ENCODE results near the gene CNTNAP2. TPM values are rescaled to one million over a fixed set of nuclear protein-coding genes. Genes with fewer than 3 reads are reported as not detected.

CNTNAP2 gene
- total and polyA plus RNA-seq, 4 donors, result not detected

DNA sequence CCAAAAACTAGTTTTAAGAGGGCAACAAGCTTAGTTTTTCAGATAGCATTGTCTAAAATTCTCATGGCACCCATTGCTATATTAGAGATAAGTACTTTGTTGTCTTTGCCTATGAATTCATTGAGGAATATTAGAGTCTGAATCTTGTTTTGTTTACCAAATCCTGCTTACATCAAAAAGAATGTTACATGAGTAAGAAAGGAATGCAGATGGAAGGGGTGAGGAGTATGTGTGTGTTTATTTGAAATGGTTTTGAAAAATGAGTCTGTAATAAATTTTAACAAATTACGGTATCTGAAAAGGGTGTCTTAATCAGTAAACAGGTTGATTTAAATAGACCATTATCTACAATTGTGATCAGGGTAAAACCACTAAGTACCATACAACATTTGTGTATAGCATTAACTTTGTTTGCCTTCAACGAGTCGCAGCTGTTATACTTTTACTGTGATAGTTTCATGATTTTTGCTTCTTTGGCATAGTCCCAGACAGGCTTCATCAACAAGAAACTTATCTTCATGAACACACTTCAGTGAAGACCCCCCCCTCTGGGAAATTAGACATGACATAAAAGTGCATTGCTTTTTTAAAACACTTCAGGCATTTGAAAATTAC lies 1290.0 kb downstream of the CNTNAP2 start:
- H3K27me3 ChIP-seq (ENCODE audit: control insufficient read depth in 1 of 2, insufficient read depth in 2 of 2, low read length in 1 of 2), result no peaks in the 10 kb centered on the region
- ATAC-seq (ENCODE audit: low FRiP score), result no peak

DNA sequence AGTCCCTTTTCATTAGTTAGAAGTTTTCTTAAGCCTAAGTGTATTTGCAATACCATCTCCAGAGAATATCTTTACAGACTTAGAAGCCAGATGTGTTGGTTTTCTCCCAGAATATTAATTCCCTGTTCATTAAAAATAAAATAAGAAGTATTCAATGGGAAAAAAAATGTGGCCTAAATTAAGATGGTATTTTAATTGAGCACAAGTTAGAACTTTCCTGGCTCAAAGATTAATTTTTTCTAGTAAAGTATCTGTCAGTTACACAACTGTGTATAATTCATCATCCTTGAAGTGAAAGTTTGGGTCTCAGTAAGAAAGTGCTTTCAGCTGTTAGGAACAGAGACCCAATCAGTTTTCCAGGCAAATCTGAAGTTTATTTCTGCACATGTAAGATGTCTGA lies 1294.5 kb downstream of the CNTNAP2 start:
- Histone ChIP-seq H3K27me3 (ENCODE audit: control insufficient read depth in 1 of 2, insufficient read depth in 2 of 2, low read length in 1 of 2) (no peaks in the 10 kb centered on the region), H3K4me1 (ENCODE audit: control insufficient read depth in 1 of 2, insufficient read depth in 2 of 2, low read length in 2 of 2) (no peaks in the 10 kb centered on the region), H3K36me3 (ENCODE audit: control insufficient read depth in 1 of 2, insufficient read depth in 2 of 2, low read length in 1 of 2) (no peaks in the 10 kb centered on the region), H3K9me3 (ENCODE audit: control insufficient read depth, low read length) (no peaks in the 10 kb centered on the region), H3K27ac (ENCODE audit: low read depth in 1 of 2, low read length in 2 of 2) (no peak overlapping the region), H3K4me3 (ENCODE audit: low read length in 2 of 2) (no peak overlapping the region)
- intact Hi-C loops (cut with DNase I), result no loop called here
- no peak for DNase-seq
- no peak for ATAC-seq (ENCODE audit: low FRiP score)

More for the DNA sequence above, 1290.0 kb downstream of the CNTNAP2 start:
- no peak overlapping the region for H3K27ac ChIP-seq (ENCODE audit: low read depth in 1 of 2, low read length in 2 of 2)
- H3K36me3 ChIP-seq (ENCODE audit: control insufficient read depth in 1 of 2, insufficient read depth in 2 of 2, low read length in 1 of 2), result no peaks in the 10 kb centered on the region
- DNase-seq, result no peak
- intact Hi-C loops (cut with DNase I), result no loop called here
- no peak overlapping the region for H3K4me3 ChIP-seq (ENCODE audit: low read length in 2 of 2)
- WGBS, 2 donors, result 54 to 66% methylated on average over 3 of the region's 3 CpGs
- no peaks in the 10 kb centered on the region for H3K9me3 ChIP-seq (ENCODE audit: control insufficient read depth, low read length)
- H3K4me1 ChIP-seq (ENCODE audit: control insufficient read depth in 1 of 2, insufficient read depth in 2 of 2, low read length in 2 of 2), result no peaks in the 10 kb centered on the region

DNA sequence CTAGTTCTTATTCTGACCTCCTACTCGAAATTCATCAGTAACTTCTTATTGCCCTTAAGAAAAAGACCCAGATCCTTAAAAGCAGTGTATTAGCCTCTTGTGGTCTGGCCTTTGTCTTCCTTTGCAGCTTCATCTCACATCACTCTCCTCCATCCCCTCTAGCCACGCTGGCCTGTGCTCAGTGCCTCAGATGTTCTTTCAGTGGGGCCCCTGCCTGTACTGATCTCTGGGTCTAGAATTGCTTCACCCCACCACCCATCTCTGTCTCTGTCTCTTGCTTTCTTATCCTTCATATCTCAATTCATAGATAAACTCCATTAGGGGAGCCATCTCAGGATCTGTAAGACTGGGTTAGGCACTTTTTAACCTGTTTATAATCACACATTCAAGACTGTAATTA lies 1295.5 kb downstream of the CNTNAP2 start:
- intact Hi-C loops (cut with DNase I), result no loop called here
- DNase-seq (no peak), ATAC-seq (ENCODE audit: low FRiP score) (no peak)
- no peaks in the 10 kb centered on the region for H3K4me1 ChIP-seq (ENCODE audit: control insufficient read depth in 1 of 2, insufficient read depth in 2 of 2, low read length in 2 of 2)
- H3K4me3 ChIP-seq (ENCODE audit: low read length in 2 of 2), result no peak overlapping the region
- H3K36me3 ChIP-seq (ENCODE audit: control insufficient read depth in 1 of 2, insufficient read depth in 2 of 2, low read length in 1 of 2), result no peaks in the 10 kb centered on the region
- no peaks in the 10 kb centered on the region for H3K27me3 ChIP-seq (ENCODE audit: control insufficient read depth in 1 of 2, insufficient read depth in 2 of 2, low read length in 1 of 2)
- no peaks in the 10 kb centered on the region for H3K9me3 ChIP-seq (ENCODE audit: control insufficient read depth, low read length)
- H3K27ac ChIP-seq (ENCODE audit: low read depth in 1 of 2, low read length in 2 of 2), result no peak overlapping the region
- 81 to 86% methylated on average over 2 of the region's 2 CpGs for WGBS, 2 donors

DNA sequence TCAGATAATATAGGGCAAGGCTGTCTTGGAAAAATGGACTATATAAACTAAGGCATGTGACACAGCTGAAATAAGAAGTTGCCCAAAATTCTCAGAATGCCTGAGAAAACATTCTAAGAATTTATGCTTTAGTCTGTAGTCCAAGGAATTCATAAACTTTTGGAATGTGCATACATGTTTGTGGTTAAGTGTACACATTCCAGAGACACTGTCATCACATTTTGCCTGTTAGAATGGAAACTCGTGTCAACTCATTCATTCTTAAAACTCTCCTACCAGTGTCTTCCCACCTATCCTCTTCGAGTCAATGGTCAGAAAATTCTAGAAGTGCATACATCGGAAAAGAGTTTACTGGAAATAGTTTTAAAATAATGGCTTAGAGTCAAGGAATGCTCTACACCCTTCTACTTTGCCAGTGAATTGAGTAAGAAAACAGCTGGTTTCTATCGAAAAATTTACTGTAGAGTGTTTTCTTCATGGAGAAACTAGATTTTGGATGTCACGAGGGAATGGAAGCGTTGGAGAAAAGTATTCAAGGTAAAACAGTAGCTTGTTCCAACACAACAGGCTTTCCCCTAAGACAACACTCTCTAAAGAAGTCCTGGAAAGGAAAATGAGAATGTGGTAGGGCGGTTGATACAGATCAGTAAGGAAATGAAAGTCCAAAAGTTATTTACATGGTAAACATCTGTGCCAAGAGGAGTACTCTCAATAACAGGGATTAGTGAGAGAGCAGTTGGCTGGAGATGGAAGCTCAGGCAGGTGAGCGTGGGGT lies 1296.4 kb downstream of the CNTNAP2 start:
- no peaks in the 10 kb centered on the region for H3K4me1 ChIP-seq (ENCODE audit: control insufficient read depth in 1 of 2, insufficient read depth in 2 of 2, low read length in 2 of 2)
- no peaks in the 10 kb centered on the region for H3K9me3 ChIP-seq (ENCODE audit: control insufficient read depth, low read length)
- intact Hi-C loops (cut with DNase I), result no loop called here
- DNase-seq, result no peak
- no peaks in the 10 kb centered on the region for H3K36me3 ChIP-seq (ENCODE audit: control insufficient read depth in 1 of 2, insufficient read depth in 2 of 2, low read length in 1 of 2)
- no peak for ATAC-seq (ENCODE audit: low FRiP score)
- no peak overlapping the region for H3K27ac ChIP-seq (ENCODE audit: low read depth in 1 of 2, low read length in 2 of 2)
- WGBS, 2 donors, result 24 to 25% methylated on average over 8 of the region's 8 CpGs
- H3K4me3 ChIP-seq (ENCODE audit: low read length in 2 of 2), result no peak overlapping the region
- no peaks in the 10 kb centered on the region for H3K27me3 ChIP-seq (ENCODE audit: control insufficient read depth in 1 of 2, insufficient read depth in 2 of 2, low read length in 1 of 2)

DNA sequence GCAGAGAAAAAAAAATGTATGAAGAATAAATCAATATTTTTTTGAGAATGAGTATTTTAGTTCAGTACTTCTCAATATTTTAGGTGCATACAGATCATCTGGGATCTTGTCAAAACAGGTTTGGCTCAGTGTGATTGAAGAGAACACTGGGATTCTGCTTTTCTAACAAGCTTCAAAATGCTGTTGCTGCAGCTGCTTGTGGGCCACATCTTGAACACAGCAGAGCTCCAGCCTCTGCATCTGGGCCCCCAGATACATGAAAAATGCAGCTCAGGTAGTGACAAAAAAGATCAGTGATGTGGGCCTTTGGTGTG lies 1296.9 kb downstream of the CNTNAP2 start:
- Histone ChIP-seq H3K9me3 (ENCODE audit: control insufficient read depth, low read length) (no peaks in the 10 kb centered on the region), H3K4me1 (ENCODE audit: control insufficient read depth in 1 of 2, insufficient read depth in 2 of 2, low read length in 2 of 2) (no peaks in the 10 kb centered on the region), H3K27ac (ENCODE audit: low read depth in 1 of 2, low read length in 2 of 2) (no peak overlapping the region), H3K27me3 (ENCODE audit: control insufficient read depth in 1 of 2, insufficient read depth in 2 of 2, low read length in 1 of 2) (no peaks in the 10 kb centered on the region), H3K4me3 (ENCODE audit: low read length in 2 of 2) (no peak overlapping the region), H3K36me3 (ENCODE audit: control insufficient read depth in 1 of 2, insufficient read depth in 2 of 2, low read length in 1 of 2) (no peaks in the 10 kb centered on the region)
- ATAC-seq (ENCODE audit: low FRiP score) (no peak), DNase-seq (no peak)
- intact Hi-C loops (cut with DNase I), result no loop called here

DNA sequence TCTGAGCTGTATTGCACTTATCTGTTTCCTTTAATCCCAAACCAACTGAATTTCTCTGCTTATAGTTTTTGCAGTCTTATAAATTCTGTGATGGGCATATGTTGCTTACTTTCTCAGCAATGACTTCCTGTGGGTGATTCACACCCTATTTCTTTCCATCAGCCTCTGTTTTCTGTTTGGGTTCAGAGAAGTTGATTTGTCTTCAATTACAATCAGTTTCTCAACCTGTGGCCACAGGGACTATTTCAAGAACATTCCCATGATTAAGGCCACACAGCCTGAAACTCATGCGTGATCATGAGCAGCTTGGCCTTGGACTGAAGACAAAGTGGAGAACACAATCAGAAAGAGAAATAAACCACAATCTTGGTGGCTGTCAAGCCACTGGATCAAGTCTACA lies 1299.4 kb downstream of the CNTNAP2 start:
- Histone ChIP-seq H3K4me3 (ENCODE audit: low read length in 2 of 2) (no peak overlapping the region), H3K9me3 (ENCODE audit: control insufficient read depth, low read length) (no peaks in the 10 kb centered on the region), H3K36me3 (ENCODE audit: control insufficient read depth in 1 of 2, insufficient read depth in 2 of 2, low read length in 1 of 2) (no peaks in the 10 kb centered on the region), H3K4me1 (ENCODE audit: control insufficient read depth in 1 of 2, insufficient read depth in 2 of 2, low read length in 2 of 2) (no peaks in the 10 kb centered on the region), H3K27ac (ENCODE audit: low read depth in 1 of 2, low read length in 2 of 2) (no peak overlapping the region), H3K27me3 (ENCODE audit: control insufficient read depth in 1 of 2, insufficient read depth in 2 of 2, low read length in 1 of 2) (no peaks in the 10 kb centered on the region)
- 83 to 95% methylated on average over 1 of the region's 1 CpG for WGBS, 2 donors
- no peak for DNase-seq
- intact Hi-C loops (cut with DNase I), result no loop called here
- ATAC-seq (ENCODE audit: low FRiP score), result no peak

DNA sequence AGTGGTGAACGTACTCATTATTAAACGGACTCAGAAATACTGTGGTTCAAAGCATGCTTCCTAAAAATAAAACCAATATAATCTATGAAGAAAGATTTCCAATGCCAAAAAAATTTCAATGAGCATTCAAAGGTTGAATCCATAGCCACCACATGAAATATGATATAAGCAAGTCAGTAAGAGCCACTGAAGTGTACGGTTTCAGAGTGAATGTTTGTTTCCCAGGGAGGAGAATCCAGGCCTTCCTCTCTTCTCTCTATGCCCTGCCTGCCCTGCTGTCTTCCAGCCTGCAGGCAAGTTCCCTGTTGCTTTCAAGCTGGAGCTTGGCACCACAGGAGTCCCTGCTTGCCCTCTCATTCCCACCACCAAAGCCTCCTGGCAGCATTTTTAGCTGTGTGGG lies 1302.4 kb downstream of the CNTNAP2 start:
- no peaks in the 10 kb centered on the region for H3K27me3 ChIP-seq (ENCODE audit: control insufficient read depth in 1 of 2, insufficient read depth in 2 of 2, low read length in 1 of 2)
- H3K4me1 ChIP-seq (ENCODE audit: control insufficient read depth in 1 of 2, insufficient read depth in 2 of 2, low read length in 2 of 2), result no peaks in the 10 kb centered on the region
- intact Hi-C loops (cut with DNase I), result no loop called here
- DNase-seq, result no peak
- no peak overlapping the region for H3K4me3 ChIP-seq (ENCODE audit: low read length in 2 of 2)
- H3K36me3 ChIP-seq (ENCODE audit: control insufficient read depth in 1 of 2, insufficient read depth in 2 of 2, low read length in 1 of 2), result no peaks in the 10 kb centered on the region
- 68 to 77% methylated on average over 3 of the region's 3 CpGs for WGBS, 2 donors
- no peak for ATAC-seq (ENCODE audit: low FRiP score)
- no peak overlapping the region for H3K27ac ChIP-seq (ENCODE audit: low read depth in 1 of 2, low read length in 2 of 2)
- no peaks in the 10 kb centered on the region for H3K9me3 ChIP-seq (ENCODE audit: control insufficient read depth, low read length)

DNA sequence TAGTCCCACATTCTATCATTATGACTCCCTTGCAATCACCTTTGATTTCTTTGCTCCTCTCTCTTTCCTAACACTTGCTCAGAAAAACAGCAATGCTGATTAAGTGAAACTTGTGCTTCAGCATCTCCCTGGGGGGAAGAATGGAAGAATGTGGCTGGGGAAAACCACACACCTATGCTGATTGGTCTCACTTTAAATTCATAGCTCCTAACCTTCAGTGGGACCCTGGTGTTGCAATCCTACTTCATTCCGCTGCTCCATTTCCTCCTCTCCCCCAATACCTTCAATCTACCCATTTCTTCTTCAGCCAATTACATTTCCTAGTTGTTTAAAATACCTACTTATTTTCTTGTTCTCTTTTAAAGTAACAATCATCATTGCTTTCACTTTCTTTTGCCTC lies 1307.3 kb downstream of the CNTNAP2 start:
- intact Hi-C loops (cut with DNase I), result no loop called here
- no peaks in the 10 kb centered on the region for H3K27me3 ChIP-seq (ENCODE audit: control insufficient read depth in 1 of 2, insufficient read depth in 2 of 2, low read length in 1 of 2)

DNA sequence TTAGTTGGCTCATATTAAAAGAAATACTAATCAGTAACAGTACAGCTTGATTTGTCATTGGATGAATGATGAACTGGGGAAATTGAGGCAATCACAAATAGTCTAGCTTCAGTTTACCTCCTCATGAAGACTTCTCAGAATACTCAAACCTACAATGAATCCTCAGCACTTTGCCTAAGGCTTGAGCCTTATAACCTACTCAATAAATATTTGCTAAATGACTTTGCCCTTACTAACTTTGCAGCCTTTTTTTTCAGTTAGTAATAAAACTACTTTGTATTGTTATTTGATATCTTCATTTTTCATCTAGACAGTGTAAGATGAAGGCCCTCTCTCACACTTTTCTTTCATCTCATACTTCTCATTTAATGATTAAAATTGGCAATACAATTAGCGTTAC lies 1311.5 kb downstream of the CNTNAP2 start:
- no peaks in the 10 kb centered on the region for H3K9me3 ChIP-seq (ENCODE audit: control insufficient read depth, low read length)
- no peaks in the 10 kb centered on the region for H3K36me3 ChIP-seq (ENCODE audit: control insufficient read depth in 1 of 2, insufficient read depth in 2 of 2, low read length in 1 of 2)
- 95 to 96% methylated on average over 1 of the region's 1 CpG for WGBS, 2 donors
- no peak for DNase-seq
- no peak for ATAC-seq (ENCODE audit: low FRiP score)
- no peak overlapping the region for H3K4me3 ChIP-seq (ENCODE audit: low read length in 2 of 2)
- intact Hi-C loops (cut with DNase I), result no loop called here
- no peaks in the 10 kb centered on the region for H3K4me1 ChIP-seq (ENCODE audit: control insufficient read depth in 1 of 2, insufficient read depth in 2 of 2, low read length in 2 of 2)
- H3K27ac ChIP-seq (ENCODE audit: low read depth in 1 of 2, low read length in 2 of 2), result no peak overlapping the region
- no peaks in the 10 kb centered on the region for H3K27me3 ChIP-seq (ENCODE audit: control insufficient read depth in 1 of 2, insufficient read depth in 2 of 2, low read length in 1 of 2)

More for the DNA sequence above, 1307.3 kb downstream of the CNTNAP2 start:
- Histone ChIP-seq H3K9me3 (ENCODE audit: control insufficient read depth, low read length) (no peaks in the 10 kb centered on the region), H3K4me3 (ENCODE audit: low read length in 2 of 2) (no peak overlapping the region), H3K36me3 (ENCODE audit: control insufficient read depth in 1 of 2, insufficient read depth in 2 of 2, low read length in 1 of 2) (no peaks in the 10 kb centered on the region), H3K4me1 (ENCODE audit: control insufficient read depth in 1 of 2, insufficient read depth in 2 of 2, low read length in 2 of 2) (no peaks in the 10 kb centered on the region), H3K27ac (ENCODE audit: low read depth in 1 of 2, low read length in 2 of 2) (no peak overlapping the region)
- no peak for ATAC-seq (ENCODE audit: low FRiP score)
- no peak for DNase-seq
- WGBS, 2 donors, result 95 to 96% methylated on average over 1 of the region's 1 CpG

Data from aorta (tissue), 5 donors.